Adrenal gland (tissue), 12 donors: ENCODE data around the gene EML6. TPM values are rescaled to one million over a fixed set of nuclear protein-coding genes. Genes with fewer than 3 reads are reported as not detected.

ENCODE experiments used
- DNase-seq, 7 donors: peaks; one replicate each; pipeline ENCODE4 v3.0.0-alpha.2; 2019 to 2020
- H3K27ac ChIP-seq, 5 donors: fragments of 200-600 bp; sonication (generic) in 4 of 5; 1 replicate in 3 of 5; 2 replicates in 2 of 5; pipeline versions ENCODE4 v1.5.1 to v1.8.0; 2016 to 2020; ENCODE audit warnings: mild to moderate bottlenecking in 1 of 5
- H3K27me3 ChIP-seq: fragments of 200-600 bp; 2 replicates; pipeline ENCODE4 v1.8.0; 2021
- H3K36me3 ChIP-seq, 2 donors: fragments of 200-600 bp; replicated peaks in 1 of 2; 1 replicate in 1 of 2; 2 replicates in 1 of 2; pipeline versions ENCODE4 v1.5.1 to v1.8.0; 2018 to 2022
- H3K4me1 ChIP-seq, 2 donors: fragments of 200-600 bp; replicated peaks in 1 of 2; 1 replicate in 1 of 2; 2 replicates in 1 of 2; pipeline versions ENCODE4 v1.5.1 to v1.8.0; 2018 to 2021
- H3K4me3 ChIP-seq, 4 donors: fragments of 200-600 bp; sonication (generic) in 3 of 4; one replicate each; pipeline ENCODE4 v1.5.1; 2016 to 2018
- H3K9me3 ChIP-seq, 3 donors: fragments of 200-600 bp; sonication (generic) in 1 of 3; replicated peaks in 1 of 3; 1 replicate in 2 of 3; 2 replicates in 1 of 3; pipeline versions ENCODE4 v1.5.1 to v1.8.0; 2016 to 2021
- POLR2A ChIP-seq, 2 donors: fragments of 450-650 bp; IDR thresholded peaks; one replicate each; pipeline ENCODE4 v1.6.1; 2017; ENCODE audit warnings: antibody characterized with exemption in 2 of 2, mild to moderate bottlenecking in 2 of 2, moderate library complexity in 1 of 2
- WGBS, 4 donors: extraction: QIAGEN DNeasy Blood & Tissue Kit in 2 of 4; methylation state at CpG; one replicate each; pipeline versions ENCODE4 v1.1.5 to v1.1.7; 2013 to 2017; 5-methylcytosine and 5-hydroxymethylcytosine counted together
- intact Hi-C, 2 donors: fragments of 100-400 bp; cut with DNase I; formaldehyde crosslinking; loops; one replicate each; pipeline versions ENCODE4 v1.14.1 to v1.15.0; 2022 to 2023
- polyA plus RNA-seq, 3 donors: library from polyadenylated mRNA; stranded (reverse); fragments of 200-250 nt in 2 of 3; fragments of 350-450 nt in 1 of 3; fragmentation: Illumina TruSeq in 1 of 3; extraction: RNeasy Lipid Tissue Mini Kit (QIAGEN cat#74804) in 1 of 3; gene quantifications; one replicate each; pipeline ENCODE4 v1.2.3, GENCODE V29; 2013 to 2014
- total RNA-seq, 9 donors: library from RNA; depleted of rRNA in 4 of 9; stranded (reverse); fragments of >200 nt in 4 of 9; fragments of 120-200 nt in 1 of 9; fragmentation: NEBNext Ultra II Directional in 1 of 9; extraction: Animal tissue kit (Norgen Biotek cat#: 25700) in 1 of 9; gene quantifications; one replicate each; pipeline versions ENCODE4 v1.1.0 to v1.2.4, GENCODE V29; 2013 to 2023
- TF ChIP-seq, protein P1 (sequence below), 6 experiments: fragments of 450-650 bp in 4 of 6; fragments of 200-600 bp in 2 of 6; sonication (generic) in 1 of 6; IDR thresholded peaks; 1 replicate in 5 of 6; 2 replicates in 1 of 6; pipeline versions ENCODE4 v1.5.1 to v1.8.0; 2016 to 2021; ENCODE audit warnings: antibody characterized with exemption in 6 of 6, mild to moderate bottlenecking in 2 of 6, moderate library complexity in 1 of 6
- donor health status: healthy with polysubstance abuse.
- donor health status: Bipolar disorder and iron deficiency.
- donor health status: DM: yes; HTN: yes; CAD: no.
- donor health status: DM: no; HTN: no; CAD: no.
- donor health status: DM: no; HTN: no; CAD: no.
- donor health status: DM: yes; HTN: yes; CAD: no.

Gene EML6
- total and polyA plus RNA-seq, 12 donors = 6.0 to 19.3 (median 10.9) TPM

DNA sequence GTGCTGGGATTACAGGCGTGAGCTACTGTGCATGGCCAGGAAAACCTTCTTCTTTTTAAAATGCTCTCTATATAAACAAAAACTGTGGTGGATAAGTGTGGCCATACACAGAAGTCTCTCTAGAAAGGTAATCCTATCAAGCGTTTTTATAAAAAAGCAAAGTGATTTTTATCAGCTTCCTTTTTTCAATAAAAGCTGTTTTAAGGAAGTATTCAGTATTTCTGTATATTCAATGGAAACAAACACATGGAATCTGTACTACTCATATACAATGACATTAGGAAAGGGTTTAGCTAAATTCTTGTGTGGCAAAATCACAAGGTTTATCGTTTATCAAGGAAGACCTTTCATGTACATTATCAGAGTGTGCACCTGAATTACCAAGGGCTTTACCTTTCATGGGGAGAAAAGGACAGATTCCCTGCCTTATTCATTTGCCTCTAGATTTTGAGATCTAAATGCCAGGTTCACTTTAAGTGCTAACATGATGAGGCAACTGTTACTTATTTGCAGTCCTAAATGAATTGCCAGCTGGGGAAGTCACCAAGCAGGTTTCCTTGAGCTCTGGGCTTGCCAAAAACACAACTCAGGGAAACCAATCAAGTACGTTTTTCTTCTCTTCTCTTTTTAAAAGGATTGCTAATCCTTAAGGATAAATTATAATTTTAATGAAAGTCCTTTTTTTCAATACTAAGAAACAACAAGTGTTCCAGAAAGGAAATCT, 256.0 kb downstream of the EML6 start:
- no peak for TF ChIP-seq POLR2A (IDR thresholded peaks at IDR 0.05)
- TF ChIP-seq, protein P1, sequence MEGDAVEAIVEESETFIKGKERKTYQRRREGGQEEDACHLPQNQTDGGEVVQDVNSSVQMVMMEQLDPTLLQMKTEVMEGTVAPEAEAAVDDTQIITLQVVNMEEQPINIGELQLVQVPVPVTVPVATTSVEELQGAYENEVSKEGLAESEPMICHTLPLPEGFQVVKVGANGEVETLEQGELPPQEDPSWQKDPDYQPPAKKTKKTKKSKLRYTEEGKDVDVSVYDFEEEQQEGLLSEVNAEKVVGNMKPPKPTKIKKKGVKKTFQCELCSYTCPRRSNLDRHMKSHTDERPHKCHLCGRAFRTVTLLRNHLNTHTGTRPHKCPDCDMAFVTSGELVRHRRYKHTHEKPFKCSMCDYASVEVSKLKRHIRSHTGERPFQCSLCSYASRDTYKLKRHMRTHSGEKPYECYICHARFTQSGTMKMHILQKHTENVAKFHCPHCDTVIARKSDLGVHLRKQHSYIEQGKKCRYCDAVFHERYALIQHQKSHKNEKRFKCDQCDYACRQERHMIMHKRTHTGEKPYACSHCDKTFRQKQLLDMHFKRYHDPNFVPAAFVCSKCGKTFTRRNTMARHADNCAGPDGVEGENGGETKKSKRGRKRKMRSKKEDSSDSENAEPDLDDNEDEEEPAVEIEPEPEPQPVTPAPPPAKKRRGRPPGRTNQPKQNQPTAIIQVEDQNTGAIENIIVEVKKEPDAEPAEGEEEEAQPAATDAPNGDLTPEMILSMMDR (IDR thresholded peaks at IDR 0.05) = no peak
- Histone ChIP-seq H3K9me3 (no peaks in the 10 kb centered on the region), H3K4me3 (no peak overlapping the region), H3K27ac (peak overlapping the region in 1 of 5 donors; percentile 35), H3K27me3 (no peaks in the 10 kb centered on the region), H3K36me3 (peaks cover 0 to 14% of the 10 kb centered on the region in 2 donors), H3K4me1 (peaks cover 38 to 69% of the 10 kb centered on the region in 2 donors)
- intact Hi-C loops = no loop called here
- DNase-seq = no peak
- WGBS, 4 donors = 51 to 59% (median 55%) methylated on average over 4 of the region's 4 CpGs

- 77 to 90% (median 83%) methylated on average over 2 of the region's 2 CpGs for WGBS, 4 donors
- Histone ChIP-seq H3K9me3 (no peaks in the 10 kb centered on the region), H3K27me3 (no peaks in the 10 kb centered on the region), H3K4me1 (peaks cover 33 to 66% of the 10 kb centered on the region in 2 donors), H3K27ac (no peak overlapping the region), H3K4me3 (no peak overlapping the region), H3K36me3 (peaks cover 0 to 21% of the 10 kb centered on the region in 2 donors)
- no peak for DNase-seq
- TF ChIP-seq POLR2A (IDR thresholded peaks at IDR 0.05) = no peak
- TF ChIP-seq, protein P1 (IDR thresholded peaks at IDR 0.05) = no peak
- intact Hi-C loops = no loop called here
Measured at GRCh38 chr2:54981385-54981784, 257.9 kb downstream of the EML6 start.

DNA sequence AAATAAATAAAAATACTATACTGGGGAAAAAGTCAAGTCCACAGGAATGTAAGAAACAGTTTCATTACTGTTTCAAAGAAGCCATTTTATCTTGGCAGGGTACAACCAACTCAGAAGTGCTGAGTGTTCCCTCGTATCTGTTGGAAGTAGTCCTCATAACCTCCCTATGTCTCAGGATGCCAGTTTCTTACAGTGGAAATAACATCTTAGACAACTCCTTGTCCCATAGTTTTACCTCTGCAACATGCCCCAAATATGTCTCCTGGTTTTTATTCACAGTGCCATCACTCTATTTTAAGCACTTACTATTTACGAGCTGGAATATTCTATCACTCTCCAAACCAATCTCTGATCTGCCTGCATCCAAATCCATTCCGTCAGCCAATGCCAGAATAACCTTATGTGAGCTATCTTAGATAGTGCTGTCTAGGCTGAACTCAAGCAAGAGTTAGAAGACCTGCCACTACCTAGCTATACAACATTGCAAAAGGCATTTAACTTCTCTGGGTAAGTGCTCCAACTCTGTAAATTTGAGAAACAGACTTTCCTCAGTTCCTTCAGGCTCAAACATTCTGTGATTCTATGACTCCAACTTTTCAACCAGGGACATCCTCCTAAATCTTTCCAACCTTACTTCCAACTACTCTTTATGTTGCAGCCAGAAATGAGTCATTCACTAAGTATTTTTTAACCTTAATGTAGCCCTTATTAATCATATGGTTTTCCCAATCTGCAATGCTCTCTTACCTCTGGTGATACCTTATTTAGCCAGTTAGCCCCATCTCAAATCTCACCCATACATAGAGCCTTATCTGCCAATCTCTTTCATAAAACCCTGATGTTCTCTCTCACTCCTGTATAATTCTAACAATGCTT, 260.1 kb downstream of the EML6 start:
- no peak overlapping the region for H3K4me3 ChIP-seq
- peaks cover 0 to 31% of the 10 kb centered on the region in 2 donors for H3K36me3 ChIP-seq
- intact Hi-C loops = no loop called here
- WGBS, 4 donors = 25 to 38% (median 35%) methylated on average over 3 of the region's 3 CpGs
- H3K27ac ChIP-seq = peak overlapping the region in 1 of 5 donors; percentile 23
- H3K27me3 ChIP-seq = no peaks in the 10 kb centered on the region
- H3K4me1 ChIP-seq = peaks cover 22 to 65% of the 10 kb centered on the region in 2 donors
- DNase-seq = no peak
- H3K9me3 ChIP-seq = no peaks in the 10 kb centered on the region
- TF ChIP-seq, protein P1 (IDR thresholded peaks at IDR 0.05) = no peak
- no peak for TF ChIP-seq POLR2A (IDR thresholded peaks at IDR 0.05)

DNA sequence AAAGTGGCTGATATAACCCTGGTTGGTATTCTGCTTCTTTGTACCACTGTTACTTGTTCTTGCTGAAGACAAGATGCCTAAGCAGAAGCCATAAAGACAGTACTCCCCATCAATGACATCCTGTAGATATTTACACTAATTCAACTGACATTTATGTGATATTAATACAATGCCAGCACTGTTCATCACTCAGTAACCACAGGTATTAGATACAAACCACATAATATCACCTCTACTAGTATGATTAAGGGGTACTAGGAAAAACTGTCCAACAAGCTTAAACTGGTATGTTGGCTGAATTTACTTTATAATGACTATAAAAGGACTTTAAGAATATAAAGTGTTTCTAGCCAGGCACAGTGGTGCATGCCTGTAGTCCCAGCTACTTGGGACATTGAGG, 261.0 kb downstream of the EML6 start:
- Histone ChIP-seq H3K27me3 (no peaks in the 10 kb centered on the region), H3K27ac (no peak overlapping the region)
- intact Hi-C loops = no loop called here

More for the DNA sequence above, 261.0 kb downstream of the EML6 start:
- no peak for TF ChIP-seq POLR2A (IDR thresholded peaks at IDR 0.05)
- TF ChIP-seq, protein P1 (IDR thresholded peaks at IDR 0.05) = no peak
- Histone ChIP-seq H3K9me3 (no peaks in the 10 kb centered on the region), H3K36me3 (peaks cover 0 to 31% of the 10 kb centered on the region in 2 donors), H3K4me1 (peaks cover 22 to 61% of the 10 kb centered on the region in 2 donors), H3K4me3 (no peak overlapping the region)
- DNase-seq = no peak
